ENCODE results near the gene TRAPPC2L. TPM values are rescaled to one million over a fixed set of nuclear protein-coding genes. Genes with fewer than 3 reads are reported as not detected.
"Not testable (repeated sequence)": the region's sequence is repeated elsewhere in the genome, so short reads cannot be mapped to it uniquely, and the experiment has no call there.

Gene TRAPPC2L
- total RNA-seq, 1 donor from 2014 or later, result 29.2 TPM

DNA sequence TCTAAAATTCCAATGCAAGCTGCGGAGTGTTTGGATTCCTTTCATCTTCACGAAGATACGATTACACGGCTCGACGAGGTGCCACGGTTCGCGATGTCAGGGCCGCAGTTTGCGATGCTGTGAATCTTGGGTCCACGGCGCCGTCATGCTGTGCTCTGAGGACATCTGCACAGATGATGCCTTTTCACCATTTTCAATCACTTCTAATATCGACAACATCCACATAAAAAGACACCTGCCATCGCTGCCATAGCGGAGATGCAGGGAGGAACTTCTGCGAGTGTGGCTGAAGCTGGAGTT, 38.4 kb upstream of the TRAPPC2L start:
- H3K9me3 ChIP-seq (ENCODE audit: control insufficient read depth in 3 of 3, low read length in 3 of 3), result no peaks in the 10 kb centered on the region
- peaks cover 0 to 3% (median 0%) of the 10 kb centered on the region in 3 donors for H3K4me1 ChIP-seq (ENCODE audit: control insufficient read depth in 3 of 3, insufficient read depth in 3 of 3, low read length in 3 of 3)
- H3K9ac ChIP-seq (ENCODE audit: low read depth in 1 of 3, low read length in 3 of 3), result no peak overlapping the region
- H3K27me3 ChIP-seq (ENCODE audit: control insufficient read depth in 3 of 3, insufficient read depth in 3 of 3, low read length in 3 of 3), result peaks cover 0 to 2% (median 0%) of the 10 kb centered on the region in 3 donors
- no peak overlapping the region for H3K4me3 ChIP-seq (ENCODE audit: low read length in 3 of 3)
- peaks cover 4 to 9% (median 4%) of the 10 kb centered on the region in 3 donors for H3K36me3 ChIP-seq (ENCODE audit: control insufficient read depth in 3 of 3, insufficient read depth in 3 of 3, low read length in 3 of 3)
- H3K27ac ChIP-seq (ENCODE audit: low read depth, low read length), result no peak overlapping the region

- Histone ChIP-seq H3K27me3 (ENCODE audit: control insufficient read depth in 3 of 3, insufficient read depth in 3 of 3, low read length in 3 of 3) (peaks cover 0 to 2% (median 0%) of the 10 kb centered on the region in 3 donors), H3K4me1 (ENCODE audit: control insufficient read depth in 3 of 3, insufficient read depth in 3 of 3, low read length in 3 of 3) (peaks cover 0 to 3% (median 0%) of the 10 kb centered on the region in 3 donors), H3K27ac (ENCODE audit: low read depth, low read length) (no peak overlapping the region), H3K4me3 (ENCODE audit: low read length in 3 of 3) (no peak overlapping the region), H3K9me3 (ENCODE audit: control insufficient read depth in 3 of 3, low read length in 3 of 3) (no peaks in the 10 kb centered on the region), H3K36me3 (ENCODE audit: control insufficient read depth in 3 of 3, insufficient read depth in 3 of 3, low read length in 3 of 3) (peaks cover 4 to 9% (median 4%) of the 10 kb centered on the region in 3 donors), H3K9ac (ENCODE audit: low read depth in 1 of 3, low read length in 3 of 3) (no peak overlapping the region)
These were observed 37.8 kb upstream of the TRAPPC2L start for GRCh38 chr16:88819126-88819525.

- H3K36me3 ChIP-seq (ENCODE audit: control insufficient read depth in 3 of 3, insufficient read depth in 3 of 3, low read length in 3 of 3), result peaks cover 4 to 13% (median 4%) of the 10 kb centered on the region in 3 donors
- H3K27me3 ChIP-seq (ENCODE audit: control insufficient read depth in 3 of 3, insufficient read depth in 3 of 3, low read length in 3 of 3), result no peaks in the 10 kb centered on the region
- peaks cover 0 to 3% (median 0%) of the 10 kb centered on the region in 3 donors for H3K4me1 ChIP-seq (ENCODE audit: control insufficient read depth in 3 of 3, insufficient read depth in 3 of 3, low read length in 3 of 3)
- no peak overlapping the region for H3K27ac ChIP-seq (ENCODE audit: low read depth, low read length)
- no peak overlapping the region for H3K4me3 ChIP-seq (ENCODE audit: low read length in 3 of 3)
- H3K9ac ChIP-seq (ENCODE audit: low read depth in 1 of 3, low read length in 3 of 3), result no peak overlapping the region
- no peaks in the 10 kb centered on the region for H3K9me3 ChIP-seq (ENCODE audit: control insufficient read depth in 3 of 3, low read length in 3 of 3)
These were observed 36.4 kb upstream of the TRAPPC2L start for GRCh38 chr16:88820385-88821025.

DNA sequence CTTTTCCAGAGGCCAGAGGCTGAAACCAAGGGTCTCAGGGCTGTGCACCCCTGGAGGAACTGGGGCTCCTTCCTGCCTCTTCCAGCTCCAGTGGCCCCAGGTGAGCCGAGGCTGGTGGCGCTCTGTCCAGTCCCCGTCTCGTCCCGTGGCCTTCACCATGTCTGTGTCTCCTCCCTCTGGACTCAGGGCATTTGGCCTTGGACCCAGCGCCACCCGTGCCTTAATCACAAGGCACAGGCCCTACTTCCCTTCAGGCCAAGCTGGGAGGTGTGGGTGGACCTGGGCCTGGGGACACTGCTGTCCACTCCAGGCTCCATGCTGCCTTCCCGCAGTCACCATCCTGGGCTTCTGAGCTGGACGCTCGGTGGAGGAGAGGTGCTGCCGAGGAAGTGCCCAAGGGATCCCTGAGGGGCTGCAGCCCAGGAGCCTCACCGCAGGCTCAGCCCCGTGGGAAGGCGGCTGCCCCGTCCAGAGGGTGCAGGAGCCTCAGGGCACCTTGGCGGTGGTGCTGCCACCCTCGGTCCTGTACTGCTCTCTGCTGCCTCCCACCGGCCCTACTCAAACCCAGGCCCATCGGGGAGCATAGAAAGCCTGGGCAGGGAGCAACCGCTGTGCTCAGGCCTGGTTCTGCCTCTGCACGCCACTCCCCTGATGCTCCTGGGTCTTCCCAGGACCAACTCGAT, 35.6 kb upstream of the TRAPPC2L start:
- no peaks in the 10 kb centered on the region for H3K27me3 ChIP-seq (ENCODE audit: control insufficient read depth in 3 of 3, insufficient read depth in 3 of 3, low read length in 3 of 3)

DNA sequence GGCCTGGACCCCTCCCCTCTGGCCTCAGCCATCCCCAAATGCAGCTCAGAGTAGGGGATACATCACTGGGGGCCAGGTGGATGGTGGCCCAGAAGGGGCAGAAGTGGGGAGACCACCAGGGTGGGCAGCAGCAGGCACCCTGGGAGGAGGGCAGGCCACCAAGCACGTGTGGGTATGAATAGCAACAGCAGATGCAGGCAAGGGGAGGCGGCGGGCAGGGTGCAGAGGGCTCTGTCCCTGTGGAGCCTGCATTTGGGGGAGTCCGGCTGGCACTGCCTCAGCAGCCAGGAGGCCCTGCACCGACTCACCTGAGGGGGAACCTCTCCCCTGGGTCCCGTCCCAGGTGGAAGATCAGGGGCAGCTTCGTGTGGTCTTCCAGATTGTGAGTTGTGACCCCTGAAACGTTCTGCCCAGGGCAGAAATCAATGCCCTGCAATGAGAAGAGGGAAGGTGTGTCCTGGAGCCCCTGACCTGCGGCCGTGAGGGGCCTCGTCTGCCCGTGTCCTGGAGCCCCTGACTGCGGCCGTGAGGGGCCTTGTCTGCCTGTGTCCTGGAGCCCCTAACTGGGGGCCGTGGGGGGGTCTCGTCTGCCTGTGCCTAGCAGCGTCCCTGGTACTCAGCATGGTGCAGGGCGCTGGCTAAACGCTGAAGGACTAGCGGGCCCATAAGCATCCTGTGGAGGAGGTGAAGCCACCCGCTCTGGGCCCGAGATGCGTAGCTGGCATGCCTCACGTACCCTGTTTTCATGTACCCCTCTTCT, 34.5 kb upstream of the TRAPPC2L start:
- peaks cover 4 to 14% (median 7%) of the 10 kb centered on the region in 3 donors for H3K36me3 ChIP-seq (ENCODE audit: control insufficient read depth in 3 of 3, insufficient read depth in 3 of 3, low read length in 3 of 3)

More for the DNA sequence above, 35.6 kb upstream of the TRAPPC2L start:
- H3K27ac ChIP-seq (ENCODE audit: low read depth, low read length), result no peak overlapping the region
- no peak overlapping the region for H3K4me3 ChIP-seq (ENCODE audit: low read length in 3 of 3)
- no peaks in the 10 kb centered on the region for H3K4me1 ChIP-seq (ENCODE audit: control insufficient read depth in 3 of 3, insufficient read depth in 3 of 3, low read length in 3 of 3)
- peaks cover 4 to 14% (median 4%) of the 10 kb centered on the region in 3 donors for H3K36me3 ChIP-seq (ENCODE audit: control insufficient read depth in 3 of 3, insufficient read depth in 3 of 3, low read length in 3 of 3)
- H3K9me3 ChIP-seq (ENCODE audit: control insufficient read depth in 3 of 3, low read length in 3 of 3), result no peaks in the 10 kb centered on the region
- no peak overlapping the region for H3K9ac ChIP-seq (ENCODE audit: low read depth in 1 of 3, low read length in 3 of 3)

GRCh38 chr16:88823646-88824045, 33.3 kb upstream of the TRAPPC2L start:
- not testable (repeated sequence) for H3K9me3 ChIP-seq (ENCODE audit: control insufficient read depth in 3 of 3, low read length in 3 of 3); H3K9ac ChIP-seq (ENCODE audit: low read depth in 1 of 3, low read length in 3 of 3); H3K4me3 ChIP-seq (ENCODE audit: low read length in 3 of 3); H3K27ac ChIP-seq (ENCODE audit: low read depth, low read length); H3K27me3 ChIP-seq (ENCODE audit: control insufficient read depth in 3 of 3, insufficient read depth in 3 of 3, low read length in 3 of 3); H3K4me1 ChIP-seq (ENCODE audit: control insufficient read depth in 3 of 3, insufficient read depth in 3 of 3, low read length in 3 of 3)
- peaks cover 4 to 14% (median 7%) of the 10 kb centered on the region in 3 donors for H3K36me3 ChIP-seq (ENCODE audit: control insufficient read depth in 3 of 3, insufficient read depth in 3 of 3, low read length in 3 of 3)

More for the DNA sequence above, 34.5 kb upstream of the TRAPPC2L start:
- Histone ChIP-seq H3K4me3 (ENCODE audit: low read length in 3 of 3) (no peak overlapping the region), H3K9ac (ENCODE audit: low read depth in 1 of 3, low read length in 3 of 3) (no peak overlapping the region), H3K27me3 (ENCODE audit: control insufficient read depth in 3 of 3, insufficient read depth in 3 of 3, low read length in 3 of 3) (no peaks in the 10 kb centered on the region), H3K9me3 (ENCODE audit: control insufficient read depth in 3 of 3, low read length in 3 of 3) (no peaks in the 10 kb centered on the region), H3K4me1 (ENCODE audit: control insufficient read depth in 3 of 3, insufficient read depth in 3 of 3, low read length in 3 of 3) (no peaks in the 10 kb centered on the region), H3K27ac (ENCODE audit: low read depth, low read length) (no peak overlapping the region)

- H3K27ac ChIP-seq (ENCODE audit: low read depth, low read length), result no peak overlapping the region
- H3K9me3 ChIP-seq (ENCODE audit: control insufficient read depth in 3 of 3, low read length in 3 of 3), result no peaks in the 10 kb centered on the region
- no peak overlapping the region for H3K4me3 ChIP-seq (ENCODE audit: low read length in 3 of 3)
- H3K4me1 ChIP-seq (ENCODE audit: control insufficient read depth in 3 of 3, insufficient read depth in 3 of 3, low read length in 3 of 3), result no peaks in the 10 kb centered on the region
- no peaks in the 10 kb centered on the region for H3K27me3 ChIP-seq (ENCODE audit: control insufficient read depth in 3 of 3, insufficient read depth in 3 of 3, low read length in 3 of 3)
- H3K9ac ChIP-seq (ENCODE audit: low read depth in 1 of 3, low read length in 3 of 3), result no peak overlapping the region
- H3K36me3 ChIP-seq (ENCODE audit: control insufficient read depth in 3 of 3, insufficient read depth in 3 of 3, low read length in 3 of 3), result peaks cover 4 to 14% (median 7%) of the 10 kb centered on the region in 3 donors
These were observed 32.5 kb upstream of the TRAPPC2L start for GRCh38 chr16:88824256-88825077.

DNA sequence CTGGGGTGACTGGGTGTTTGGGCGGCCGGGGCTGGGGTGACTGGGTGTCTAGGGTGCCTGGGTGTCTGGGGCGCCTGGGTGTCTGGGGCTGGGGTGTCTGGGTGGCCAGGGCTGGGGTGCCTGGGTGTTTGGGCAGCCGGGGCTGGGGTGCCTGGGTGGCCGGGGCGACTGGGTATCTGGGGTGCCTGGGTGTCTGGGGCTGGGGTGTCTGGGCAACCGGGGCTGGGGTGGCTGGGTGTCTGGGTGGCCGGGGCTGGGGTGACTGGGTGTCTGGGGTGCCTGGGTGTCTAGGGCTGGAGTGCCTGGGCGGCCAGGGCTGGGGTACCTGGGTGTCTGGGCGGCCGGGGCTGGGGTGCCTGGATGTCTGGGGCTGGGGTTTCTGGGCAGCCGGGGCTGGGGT, 31.8 kb upstream of the TRAPPC2L start:
- Histone ChIP-seq H3K4me1 (ENCODE audit: control insufficient read depth in 3 of 3, insufficient read depth in 3 of 3, low read length in 3 of 3) (no peaks in the 10 kb centered on the region), H3K9ac (ENCODE audit: low read depth in 1 of 3, low read length in 3 of 3) (no peak overlapping the region), H3K36me3 (ENCODE audit: control insufficient read depth in 3 of 3, insufficient read depth in 3 of 3, low read length in 3 of 3) (peaks cover 4 to 14% (median 7%) of the 10 kb centered on the region in 3 donors), H3K4me3 (ENCODE audit: low read length in 3 of 3) (no peak overlapping the region), H3K9me3 (ENCODE audit: control insufficient read depth in 3 of 3, low read length in 3 of 3) (no peaks in the 10 kb centered on the region), H3K27me3 (ENCODE audit: control insufficient read depth in 3 of 3, insufficient read depth in 3 of 3, low read length in 3 of 3) (no peaks in the 10 kb centered on the region), H3K27ac (ENCODE audit: low read depth, low read length) (no peak overlapping the region)

GRCh38 chr16:88826070-88826840, 30.7 kb upstream of the TRAPPC2L start:
- Histone ChIP-seq H3K27ac (ENCODE audit: low read depth, low read length) (no peak overlapping the region), H3K36me3 (ENCODE audit: control insufficient read depth in 3 of 3, insufficient read depth in 3 of 3, low read length in 3 of 3) (peaks cover 4 to 16% (median 7%) of the 10 kb centered on the region in 3 donors), H3K27me3 (ENCODE audit: control insufficient read depth in 3 of 3, insufficient read depth in 3 of 3, low read length in 3 of 3) (no peaks in the 10 kb centered on the region), H3K4me1 (ENCODE audit: control insufficient read depth in 3 of 3, insufficient read depth in 3 of 3, low read length in 3 of 3) (no peaks in the 10 kb centered on the region), H3K9me3 (ENCODE audit: control insufficient read depth in 3 of 3, low read length in 3 of 3) (no peaks in the 10 kb centered on the region), H3K4me3 (ENCODE audit: low read length in 3 of 3) (no peak overlapping the region), H3K9ac (ENCODE audit: low read depth in 1 of 3, low read length in 3 of 3) (no peak overlapping the region)
